Stimulated activated CD8-positive, alpha-beta memory T cell treated with anti-CD3 and anti-CD28 coated beads, Interleukin-7, amount 100 ng/mL, for 24 hours (primary cell): Measurements from ENCODE around the gene MUC2.

Experiments
- DNase-seq: peaks from one replicate; pipeline ENCODE4 v3.0.0-alpha.2; 2020; ENCODE audit warnings: low read depth

The MUC2 gene

GRCh38 chr11:1051356-1052132, 23.1 kb upstream of the MUC2 start:
- no peak for DNase-seq

DNA sequence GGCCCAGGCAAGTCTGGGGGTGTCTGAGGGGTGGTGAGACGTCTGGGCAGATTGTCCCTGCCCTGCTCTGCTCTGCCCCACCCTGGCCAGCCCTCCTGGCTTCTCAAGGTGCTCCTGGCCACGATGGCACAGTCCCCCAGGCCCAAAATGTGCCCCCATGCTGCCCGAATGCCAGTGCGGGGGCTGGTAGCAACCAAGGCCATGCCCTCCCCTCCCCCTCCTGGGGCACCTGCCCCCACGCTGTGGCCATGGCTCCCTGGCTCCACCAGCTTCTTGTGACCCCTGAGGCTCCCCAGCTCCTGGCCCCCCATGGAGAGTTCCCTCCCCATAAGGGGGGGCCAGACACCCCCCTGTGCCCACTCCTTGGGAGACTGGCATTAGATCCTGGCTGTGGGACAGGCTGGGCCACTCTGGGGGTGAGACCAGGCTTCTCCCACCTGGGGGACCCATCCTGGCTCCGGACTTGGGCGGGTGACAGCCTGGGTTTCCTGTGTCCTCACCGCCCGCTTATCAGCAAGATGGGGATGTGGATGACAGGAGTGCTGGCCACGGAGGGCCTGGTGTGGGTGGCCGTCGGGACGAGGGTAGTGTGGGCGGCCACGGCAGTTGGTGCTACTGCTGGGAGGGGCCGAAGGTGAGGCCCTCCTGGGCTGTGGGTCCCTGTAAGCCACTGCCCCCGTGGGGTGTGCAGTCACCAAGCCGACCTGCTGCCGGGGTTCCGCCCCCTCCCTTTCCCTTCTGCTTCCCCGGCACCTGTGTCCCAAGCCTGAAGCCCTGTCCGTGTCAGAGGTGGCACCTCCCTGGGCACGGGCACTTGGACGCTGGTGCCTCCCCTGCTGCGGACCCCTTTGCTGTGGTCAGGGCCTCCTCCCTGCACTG, 22.3 kb upstream of the MUC2 start:
- DNase-seq = no peak

- DNase-seq = no peak
Observed at GRCh38 chr11:1053121-1053901, 21.4 kb upstream of the MUC2 start.

GRCh38 chr11:1054143-1055108, 20.2 kb upstream of the MUC2 start:
- no peak for DNase-seq

- no peak for DNase-seq
Observed at GRCh38 chr11:1055109-1055703, 19.5 kb upstream of the MUC2 start.

DNA sequence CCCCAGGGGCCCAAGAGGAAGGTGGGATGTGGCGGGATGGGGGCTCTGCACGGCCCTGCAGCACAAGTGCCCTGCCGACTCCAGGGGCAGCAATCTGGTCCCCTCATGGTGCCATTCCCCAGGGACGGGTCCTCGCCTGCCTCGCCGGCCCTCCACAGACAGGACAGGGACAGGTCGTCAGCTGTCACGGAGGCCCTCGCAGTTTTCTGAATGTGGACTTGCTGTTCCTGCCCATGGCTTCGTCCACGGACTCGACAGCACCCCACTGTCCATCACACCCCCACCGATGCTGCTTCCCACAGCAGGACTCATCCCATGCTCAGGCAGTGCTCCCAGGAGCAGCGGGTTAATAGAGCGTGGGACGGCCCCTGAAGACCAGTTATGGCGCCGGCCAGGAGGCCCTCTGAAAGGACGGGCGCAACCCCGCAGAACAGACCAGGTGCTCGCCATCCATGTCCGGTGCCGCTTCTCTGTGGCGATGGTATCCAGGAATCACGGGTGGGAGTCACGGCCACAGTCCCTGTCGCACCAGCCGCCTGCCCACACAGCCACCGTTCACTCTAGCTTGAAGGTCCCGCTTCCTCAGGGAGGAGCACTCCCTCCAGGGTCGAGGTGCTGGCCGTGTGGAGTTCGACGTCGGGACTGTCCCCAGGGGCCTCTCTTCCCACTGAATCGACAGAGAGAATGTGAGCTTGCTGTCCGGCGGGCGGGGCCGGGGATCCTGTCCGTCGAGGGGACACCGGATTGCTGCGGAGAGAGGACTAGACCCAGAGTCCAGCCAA, 18.5 kb upstream of the MUC2 start:
- no peak for DNase-seq

GRCh38 chr11:1057806-1058205, 16.9 kb upstream of the MUC2 start:
- DNase-seq = no peak

DNA sequence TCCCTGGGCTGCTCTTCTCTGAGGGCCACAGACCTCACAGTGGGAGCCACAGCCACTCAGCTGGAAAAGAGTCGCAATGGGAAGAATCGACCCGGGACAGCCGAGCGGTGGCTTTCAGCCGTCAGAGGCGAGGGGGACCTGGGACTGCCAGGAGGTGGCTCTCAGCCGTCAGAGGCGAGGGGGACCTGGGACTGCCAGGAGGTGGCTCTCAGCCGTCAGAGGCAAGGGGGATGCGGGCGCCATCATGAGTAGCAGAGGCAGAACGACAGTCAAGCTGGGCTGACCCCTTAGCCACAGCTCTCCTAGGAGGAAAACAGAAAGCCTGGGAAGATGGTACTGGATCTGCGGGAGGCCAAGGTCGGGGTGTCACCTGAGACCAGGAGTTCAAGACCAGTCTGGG, 14.9 kb upstream of the MUC2 start:
- DNase-seq = no peak

DNA sequence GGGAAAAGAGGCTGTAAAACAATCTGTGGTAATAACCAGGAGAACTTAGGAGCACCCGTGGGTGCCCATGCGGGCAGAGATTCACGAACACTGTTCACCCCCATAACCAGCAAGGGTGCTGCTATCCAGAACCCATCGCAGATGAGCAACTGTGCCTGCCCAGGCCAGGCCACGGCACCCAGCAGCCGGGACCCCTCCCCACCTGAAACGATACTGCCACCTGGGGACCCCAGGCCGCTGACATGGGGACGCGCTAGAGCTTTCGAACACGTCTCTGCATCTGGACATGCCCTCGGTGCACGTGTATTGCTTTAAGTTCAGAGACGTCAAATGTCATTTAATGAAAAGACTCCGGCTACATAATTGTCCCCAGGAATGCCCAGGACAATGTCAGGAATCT, 14.3 kb upstream of the MUC2 start:
- DNase-seq = no peak

DNA sequence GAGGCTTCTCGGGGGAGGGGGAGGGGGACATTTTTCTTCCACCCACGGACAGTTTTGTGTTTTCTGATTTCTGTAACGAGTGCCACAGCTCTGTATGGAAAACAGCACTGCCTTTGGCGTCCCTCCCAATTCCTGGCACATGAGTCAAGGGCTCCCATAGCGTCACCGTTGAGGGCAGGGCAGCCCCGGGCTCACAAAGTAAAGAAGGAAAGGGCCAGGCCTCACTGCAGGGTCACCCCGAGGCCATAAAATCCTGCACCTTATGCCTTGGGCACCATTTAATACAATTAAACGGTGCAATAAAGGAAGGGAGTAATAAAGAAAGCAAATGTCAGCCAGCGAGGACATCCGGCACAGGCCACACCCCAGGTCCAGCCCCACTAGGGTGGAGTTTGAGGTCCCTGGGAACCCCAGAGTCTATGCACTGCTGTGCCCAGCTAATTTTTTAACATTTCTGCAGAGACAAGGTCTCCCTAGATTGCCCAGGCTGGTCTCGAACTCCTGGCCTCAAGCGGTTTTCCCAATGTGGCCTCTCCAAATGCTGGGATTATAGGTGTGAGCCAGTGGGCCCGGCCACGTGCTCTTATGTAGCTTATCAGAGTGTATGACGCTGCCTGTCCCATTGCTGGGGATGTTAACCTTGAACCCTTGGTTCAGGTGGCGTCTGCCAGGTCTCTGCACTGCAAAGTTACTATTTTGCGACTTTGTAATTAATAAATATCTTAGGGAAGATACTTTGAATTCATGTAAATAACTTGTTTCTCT, 13.6 kb upstream of the MUC2 start:
- no peak for DNase-seq

DNA sequence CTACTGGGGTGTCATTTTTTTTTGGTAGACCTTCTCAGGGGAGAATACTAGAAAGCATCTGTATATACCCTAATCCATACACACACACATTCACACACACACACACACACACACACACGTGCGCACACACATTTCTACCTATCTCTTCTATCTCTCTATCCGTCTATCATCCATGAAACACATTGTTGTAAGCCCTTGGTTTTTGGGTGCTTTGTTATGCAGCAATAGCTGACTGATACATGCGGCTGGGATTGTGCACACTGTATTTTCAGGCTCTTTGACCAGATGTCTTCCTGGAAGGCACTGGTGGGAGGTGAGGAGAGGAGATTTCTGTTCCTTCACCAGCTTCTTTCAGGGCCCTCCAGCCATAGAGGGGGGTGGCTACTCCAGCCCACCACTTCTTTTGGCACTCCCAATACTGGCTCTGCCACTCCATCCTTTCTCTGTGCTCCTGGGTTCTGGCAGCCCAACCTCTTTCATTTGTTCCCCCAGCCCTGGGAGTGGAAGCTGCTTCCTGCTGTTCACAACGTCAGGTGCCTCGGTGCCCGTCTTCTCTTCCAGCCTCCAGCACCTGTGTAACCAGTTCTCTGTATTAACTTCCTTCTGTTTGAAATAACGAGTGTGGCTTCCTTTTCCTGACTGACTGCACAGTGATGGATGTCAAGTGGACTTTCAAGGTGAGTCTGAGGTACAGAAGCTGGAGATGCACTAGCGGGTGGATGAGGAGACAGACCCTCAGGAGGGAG, 12.4 kb upstream of the MUC2 start:
- no peak for DNase-seq

GRCh38 chr11:1064167-1064566, 10.5 kb upstream of the MUC2 start:
- no peak for DNase-seq

DNA sequence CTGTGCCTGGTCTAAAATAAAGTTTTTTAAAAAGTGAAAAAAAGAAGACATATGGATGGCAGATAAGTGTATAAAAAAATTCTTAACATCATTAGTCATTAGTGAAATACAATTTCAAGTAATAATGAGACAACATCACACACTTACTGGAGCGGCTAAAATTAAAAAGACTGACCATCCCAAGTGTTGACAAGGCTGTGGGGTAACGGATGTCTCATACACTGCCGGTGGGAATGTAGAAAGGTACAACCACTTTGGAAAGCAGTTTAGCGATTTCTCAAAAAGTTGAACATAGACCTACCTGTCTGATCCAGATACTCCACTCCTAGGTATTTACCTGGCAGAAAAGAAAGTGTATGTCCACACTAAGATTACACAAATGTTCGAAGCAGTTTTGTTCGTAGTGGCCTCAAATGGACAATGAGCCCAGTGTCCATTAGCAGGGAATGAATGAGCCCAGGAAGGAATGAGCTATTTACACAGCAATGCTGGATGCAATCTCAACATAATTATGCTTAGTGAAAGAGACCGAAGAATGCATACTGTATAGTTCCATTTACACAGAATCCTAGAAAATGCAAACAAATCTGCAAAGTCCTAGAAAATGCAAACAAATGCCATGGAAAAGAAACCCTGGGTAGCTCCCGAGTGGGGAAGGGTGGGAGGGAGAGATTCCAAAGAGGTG, 6.7 kb upstream of the MUC2 start:
- DNase-seq = no peak

- DNase-seq = no peak
Observed at GRCh38 chr11:1069740-1070139, 4.9 kb upstream of the MUC2 start.

DNA sequence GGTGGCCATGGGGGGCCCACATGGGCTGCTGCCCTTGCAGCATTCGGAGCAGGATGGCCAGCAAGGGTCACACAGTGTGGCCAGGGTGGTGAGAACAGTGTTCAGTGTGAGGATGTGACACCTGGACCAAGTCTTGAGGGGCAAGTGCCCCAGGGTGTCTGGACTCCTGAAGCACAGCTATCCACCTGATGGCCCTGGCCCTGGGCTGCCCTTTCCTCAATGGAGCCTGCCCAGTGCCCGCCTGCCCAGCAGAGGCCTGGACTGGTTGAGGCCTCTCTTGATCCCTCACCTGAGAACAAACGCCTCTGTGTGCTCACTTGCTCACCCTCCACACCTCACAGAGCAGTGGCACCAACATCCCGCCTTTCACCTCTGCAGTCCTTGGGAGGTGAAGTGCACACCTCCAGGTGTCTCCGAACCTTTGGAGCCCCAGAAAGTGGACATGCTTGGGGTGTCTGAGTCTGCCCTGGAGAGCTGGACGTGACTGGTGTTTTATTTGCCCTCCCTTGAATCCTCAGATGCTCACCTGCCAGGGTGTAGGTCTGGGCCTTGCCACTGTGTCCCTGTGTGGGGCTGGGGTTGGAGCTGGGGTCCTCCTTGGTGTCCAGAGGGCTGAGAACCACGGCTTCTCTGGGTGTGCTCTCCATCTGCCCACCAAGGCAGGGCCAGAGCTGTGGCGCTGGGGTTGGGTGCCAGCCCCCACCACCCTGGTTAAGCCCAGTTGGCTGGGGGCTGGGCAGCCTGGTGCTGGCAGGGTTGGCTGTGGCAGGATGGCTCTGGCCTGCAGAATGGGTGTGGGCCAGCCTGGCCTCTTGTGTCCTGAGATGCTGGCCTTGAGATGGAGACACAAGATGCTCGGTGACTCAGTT, 3.8 kb upstream of the MUC2 start:
- no peak for DNase-seq

- no peak for DNase-seq
Observed at GRCh38 chr11:1071571-1072115, 3.0 kb upstream of the MUC2 start.
